Effector CD8-positive, alpha-beta T cell (primary cell): ENCODE results near the gene TMEM179.

Source experiments
- DNase-seq: peaks from one replicate; lab custom pipeline; 2025; lab: John Stamatoyannopoulos, UW

Gene TMEM179

DNA sequence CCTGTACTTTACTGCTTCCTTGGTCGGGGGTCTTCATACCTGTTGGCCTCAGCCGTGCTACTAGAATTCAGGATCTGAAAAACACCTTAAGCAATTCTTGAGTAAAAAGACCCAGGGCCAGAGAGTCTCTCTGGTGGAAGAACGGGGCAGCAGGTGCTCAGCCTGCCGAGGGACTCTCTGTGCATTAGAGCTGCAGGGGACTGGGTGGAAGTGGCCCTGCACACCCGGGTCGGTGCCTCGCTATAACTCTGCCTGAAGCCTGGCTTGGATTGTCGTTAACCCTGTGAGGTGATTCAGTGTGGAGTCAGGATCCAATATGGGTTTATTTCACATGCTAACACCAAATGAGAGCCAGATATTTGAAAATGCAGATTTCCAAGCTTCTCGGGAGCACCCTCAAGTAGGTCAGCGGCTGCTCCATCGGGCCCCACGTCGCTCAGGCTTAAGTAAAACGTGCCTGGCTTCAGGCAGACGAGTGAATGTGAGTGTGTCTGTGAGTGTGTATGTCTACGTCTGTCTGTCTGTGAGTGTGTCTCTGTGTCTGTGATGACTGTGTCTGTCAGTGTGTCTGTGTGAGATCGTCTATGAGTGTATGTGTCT lies 60.1 kb downstream of the TMEM179 start:
- no peak for DNase-seq

GRCh38 chr14:104542871-104543830 lies 61.4 kb downstream of the TMEM179 start:
- DNase-seq = no peak

- DNase-seq = no peak
Observed at GRCh38 chr14:104541905-104542465, 62.6 kb downstream of the TMEM179 start.
